ENCODE results near the gene BIRC2.

BIRC2 gene

GRCh38 chr11:102395720-102396393, 48.8 kb downstream of the BIRC2 start:
- DNase-seq (ENCODE audit: low read depth): no peak
- H3K4me3 ChIP-seq (ENCODE audit: low read length): no peak overlapping the region
- TF ChIP-seq CTCF (conservative IDR thresholded peaks at IDR 0.05; ENCODE audit: low read length): no peak

DNA sequence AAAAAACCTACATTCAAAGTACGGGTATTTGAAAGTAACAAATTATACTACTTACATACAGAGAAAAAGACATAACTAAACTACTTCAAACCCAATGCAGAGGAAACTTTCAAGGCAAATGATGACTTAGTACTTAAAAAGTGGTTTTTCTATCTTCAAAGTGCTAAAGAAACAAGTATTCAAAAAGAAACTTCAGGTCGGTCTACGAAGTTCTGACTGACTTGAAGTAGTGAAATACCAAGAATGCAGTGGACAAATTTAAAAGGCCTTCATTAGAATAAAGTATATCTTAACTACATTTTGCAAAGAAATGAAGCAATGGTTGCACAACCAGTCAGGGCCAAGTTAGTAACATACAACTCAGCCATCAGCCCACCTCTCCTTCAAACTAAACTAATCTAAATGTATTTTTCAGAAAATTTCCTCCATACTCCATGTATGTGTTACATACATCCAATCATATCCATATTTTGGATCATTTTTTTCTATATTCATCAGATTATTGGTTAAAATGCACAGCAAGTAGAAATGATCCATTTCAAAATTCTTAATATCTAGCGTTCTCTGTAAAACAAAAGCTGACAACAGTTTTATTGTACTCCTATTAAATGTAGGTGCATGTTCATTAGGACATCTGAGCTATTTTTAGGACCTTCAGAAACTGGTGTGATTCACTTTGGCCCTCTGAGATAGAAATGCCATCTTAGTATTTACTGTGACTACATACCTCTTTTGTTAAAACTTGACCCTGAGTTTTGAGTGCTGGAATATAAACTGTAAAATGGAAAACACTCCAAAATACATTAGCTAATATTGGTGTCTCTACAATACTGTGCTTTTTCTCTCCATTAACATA, 49.9 kb downstream of the BIRC2 start:
- DNase-seq (ENCODE audit: low read depth): no peak
- TF ChIP-seq CTCF (conservative IDR thresholded peaks at IDR 0.05; ENCODE audit: low read length): no peak
- H3K4me3 ChIP-seq (ENCODE audit: low read length): no peak overlapping the region

DNA sequence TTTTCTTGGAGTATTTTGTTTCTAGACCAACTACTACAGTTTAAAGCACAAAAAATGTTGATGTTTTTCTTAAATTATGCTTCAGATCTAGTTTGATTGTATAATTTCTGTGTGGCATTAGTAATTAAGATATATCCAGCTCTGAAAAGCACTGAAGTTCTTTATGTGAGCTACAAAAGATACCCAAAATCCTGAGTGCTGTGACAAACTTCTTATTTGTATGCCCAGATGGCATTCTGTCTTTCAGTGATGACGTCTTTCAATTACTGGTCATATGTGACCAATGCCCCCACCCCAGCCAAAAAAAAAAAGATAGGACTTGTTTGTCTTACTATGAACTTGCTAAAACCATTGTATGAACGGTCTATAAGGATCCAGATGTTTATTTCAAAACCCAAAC, 51.3 kb downstream of the BIRC2 start:
- no peak overlapping the region for H3K4me3 ChIP-seq (ENCODE audit: low read length)
- no peak for DNase-seq (ENCODE audit: low read depth)
- no peak for TF ChIP-seq CTCF (conservative IDR thresholded peaks at IDR 0.05; ENCODE audit: low read length)

DNA sequence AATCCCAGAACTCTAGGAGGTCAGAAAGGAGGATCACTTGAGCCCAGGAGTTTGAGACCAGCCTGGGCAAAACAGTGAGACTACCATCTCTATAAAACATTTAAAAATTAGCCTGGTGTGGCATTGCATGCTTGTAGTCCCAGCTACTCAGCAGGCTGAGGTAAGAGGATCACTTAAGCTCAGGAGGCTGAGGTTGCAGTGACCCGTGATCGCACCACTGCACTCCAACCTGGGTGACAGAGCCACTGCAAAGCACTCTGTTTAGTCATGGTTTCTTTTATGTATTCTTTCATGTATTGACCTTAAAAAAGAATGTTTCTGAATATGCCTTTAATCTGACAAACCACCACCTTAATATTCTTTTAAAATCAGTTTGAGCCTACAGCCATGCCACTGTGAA, 52.2 kb downstream of the BIRC2 start:
- no peak for TF ChIP-seq CTCF (conservative IDR thresholded peaks at IDR 0.05; ENCODE audit: low read length)
- H3K4me3 ChIP-seq (ENCODE audit: low read length): no peak overlapping the region
- no peak for DNase-seq (ENCODE audit: low read depth)

DNA sequence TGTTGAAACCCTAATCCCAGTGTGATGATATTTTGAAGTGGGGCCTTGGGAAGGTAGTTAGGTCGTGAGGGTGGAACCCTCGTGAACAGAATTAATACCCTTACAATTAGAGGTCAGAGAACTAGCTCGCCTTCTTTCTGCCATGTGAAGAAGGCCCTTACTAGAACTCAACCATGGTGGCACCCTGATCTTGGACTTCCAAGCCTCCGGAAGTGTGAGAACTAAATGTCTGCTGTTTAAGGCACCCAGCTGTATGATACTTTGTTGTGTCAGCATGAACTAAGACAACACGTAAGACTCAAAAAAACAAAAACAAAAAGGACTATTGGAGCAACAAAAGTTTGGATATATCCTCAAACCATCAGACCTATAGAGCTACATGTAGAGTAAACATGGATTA, 53.6 kb downstream of the BIRC2 start:
- no peak for TF ChIP-seq CTCF (conservative IDR thresholded peaks at IDR 0.05; ENCODE audit: low read length)
- no peak for DNase-seq (ENCODE audit: low read depth)
- no peak overlapping the region for H3K4me3 ChIP-seq (ENCODE audit: low read length)

DNA sequence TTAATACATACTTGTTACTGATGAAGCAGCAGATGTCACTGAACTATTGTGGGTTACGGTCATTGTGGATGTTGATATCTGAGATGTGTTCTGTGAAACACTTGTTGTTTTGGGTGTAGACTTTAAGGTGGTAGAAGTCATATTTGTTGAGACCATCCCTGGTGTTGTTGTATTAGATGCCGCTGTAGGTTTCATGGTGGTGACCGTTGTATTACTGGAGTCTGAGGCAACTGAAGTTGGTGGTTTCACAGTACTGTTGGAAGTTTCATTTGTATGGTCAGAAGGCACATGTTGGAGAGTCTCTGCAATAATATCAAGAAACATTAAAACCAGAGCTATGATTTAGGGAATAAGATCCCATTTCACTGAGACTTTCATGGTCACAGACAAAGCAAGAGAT, 54.9 kb downstream of the BIRC2 start:
- TF ChIP-seq CTCF (conservative IDR thresholded peaks at IDR 0.05; ENCODE audit: low read length): no peak
- H3K4me3 ChIP-seq (ENCODE audit: low read length): no peak overlapping the region
- DNase-seq (ENCODE audit: low read depth): no peak

GRCh38 chr11:102402548-102402947, 55.5 kb downstream of the BIRC2 start:
- H3K4me3 ChIP-seq (ENCODE audit: low read length): no peak overlapping the region
- no peak for TF ChIP-seq CTCF (conservative IDR thresholded peaks at IDR 0.05; ENCODE audit: low read length)
- DNase-seq (ENCODE audit: low read depth): no peak

Data from AG10803 (cell line).